GM12875 (cell line): ENCODE results near the gene RGS2.

Experiments
- H3K4me3 ChIP-seq: one replicate; pipeline ENCODE4 v1.5.1; 2011; ENCODE audit warnings: low read depth, low read length, control low read depth
- CTCF ChIP-seq: IDR thresholded peaks from 2 replicates; pipeline ENCODE4 v1.5.1; 2011; ENCODE audit warnings: low read depth, mild to moderate bottlenecking, control low read depth, inconsistent platforms, low read length, moderate library complexity, borderline replicate concordance; ENCODE audit not compliant: insufficient read depth

Gene RGS2

GRCh38 chr1:192766876-192767275, 42.0 kb upstream of the RGS2 start:
- H3K4me3 ChIP-seq: no peak overlapping the region
- TF ChIP-seq CTCF: no peak

- H3K4me3 ChIP-seq: no peak overlapping the region
- no peak for TF ChIP-seq CTCF
Measured at GRCh38 chr1:192767798-192768197, 41.0 kb upstream of the RGS2 start.

DNA sequence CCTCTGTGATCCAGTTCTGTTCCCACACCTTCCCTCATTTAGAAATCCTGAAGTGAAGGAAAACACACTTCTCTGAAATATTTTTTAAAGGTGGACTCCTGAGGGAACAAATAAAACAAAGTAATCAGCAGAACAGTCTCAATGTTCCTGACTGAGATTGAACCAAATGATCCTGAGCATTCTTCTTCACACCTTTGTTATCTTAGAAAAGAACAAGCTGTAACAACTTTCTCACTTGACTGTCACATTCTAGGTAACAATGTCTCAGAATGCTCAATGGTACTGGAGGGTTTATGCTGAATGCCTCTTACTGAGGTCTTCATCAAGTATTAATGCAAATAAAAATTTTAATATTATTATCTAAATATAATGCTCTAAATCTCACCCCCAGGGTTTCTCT, 40.4 kb upstream of the RGS2 start:
- no peak for TF ChIP-seq CTCF
- H3K4me3 ChIP-seq: no peak overlapping the region

DNA sequence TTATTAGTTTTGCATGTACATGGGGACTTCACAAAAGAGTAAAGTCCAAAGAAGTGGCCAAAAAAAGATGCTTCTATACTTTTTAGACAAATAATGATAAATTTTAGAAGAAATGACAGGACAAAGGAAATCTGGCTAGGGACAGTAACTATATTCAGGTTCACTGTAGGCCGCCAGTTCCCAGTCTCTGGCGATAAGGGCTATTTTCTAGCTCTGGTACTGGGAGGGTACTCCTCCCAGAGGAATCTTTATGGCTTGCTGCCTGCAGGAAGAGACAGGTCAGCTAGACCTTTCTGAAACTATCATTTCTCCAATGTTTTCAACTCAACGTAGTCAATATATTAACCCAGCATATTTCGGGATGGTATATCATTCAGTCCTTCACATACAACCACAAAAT, 37.5 kb upstream of the RGS2 start:
- no peak overlapping the region for H3K4me3 ChIP-seq
- TF ChIP-seq CTCF: no peak

DNA sequence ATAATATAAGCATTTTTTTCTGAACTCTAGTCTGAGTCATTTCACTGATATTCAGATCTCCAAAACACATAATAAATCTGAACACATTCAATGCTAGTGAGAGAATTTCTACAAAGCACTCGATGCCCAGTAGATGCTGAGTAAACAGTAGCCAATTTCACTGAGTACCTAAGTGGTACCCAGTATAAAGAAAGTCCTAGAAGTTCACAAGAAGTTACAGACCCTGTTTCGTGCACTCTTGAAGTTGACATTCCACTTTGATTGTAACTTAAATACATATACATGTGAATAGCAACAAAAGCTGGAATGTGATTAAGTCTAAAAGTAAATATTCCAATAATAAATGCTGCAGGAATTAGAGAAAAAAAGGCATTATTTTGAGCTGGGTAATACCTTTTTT, 33.2 kb upstream of the RGS2 start:
- no peak for TF ChIP-seq CTCF
- no peak overlapping the region for H3K4me3 ChIP-seq

DNA sequence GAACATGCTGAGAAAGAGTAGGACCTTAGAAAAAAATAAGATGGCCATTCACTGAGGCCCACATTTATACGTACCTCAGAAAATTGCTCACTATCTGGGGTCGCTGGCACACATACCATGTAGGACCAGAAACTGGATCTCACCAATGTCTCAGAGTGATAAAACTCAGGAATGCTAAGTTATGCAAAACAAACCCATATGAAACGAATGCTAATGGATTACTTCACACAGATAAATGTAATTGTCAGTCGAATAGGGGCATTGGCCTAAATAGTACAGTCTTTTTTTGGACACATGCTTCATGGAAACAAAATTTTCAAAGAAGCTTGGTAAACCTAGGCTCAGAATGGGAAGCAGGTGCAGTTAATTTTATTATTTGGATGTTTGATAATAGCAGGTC, 32.6 kb upstream of the RGS2 start:
- no peak overlapping the region for H3K4me3 ChIP-seq
- no peak for TF ChIP-seq CTCF

GRCh38 chr1:192776998-192777397, 31.8 kb upstream of the RGS2 start:
- no peak overlapping the region for H3K4me3 ChIP-seq
- no peak for TF ChIP-seq CTCF

GRCh38 chr1:192783791-192784190, 25.0 kb upstream of the RGS2 start:
- H3K4me3 ChIP-seq: no peak overlapping the region
- no peak for TF ChIP-seq CTCF
